Activated CD8-positive, alpha-beta memory T cell treated with anti-CD3 and anti-CD28 coated beads for 1 hour (primary cell): Measurements from ENCODE around the gene IPO4.

Experiments used
- DNase-seq, 2 donors: peaks; one replicate each; pipeline ENCODE4 v3.0.0-alpha.2; 2020; ENCODE audit warnings: low read depth in 1 of 2; ENCODE audit errors: extremely low read depth in 1 of 2

IPO4 gene

DNA sequence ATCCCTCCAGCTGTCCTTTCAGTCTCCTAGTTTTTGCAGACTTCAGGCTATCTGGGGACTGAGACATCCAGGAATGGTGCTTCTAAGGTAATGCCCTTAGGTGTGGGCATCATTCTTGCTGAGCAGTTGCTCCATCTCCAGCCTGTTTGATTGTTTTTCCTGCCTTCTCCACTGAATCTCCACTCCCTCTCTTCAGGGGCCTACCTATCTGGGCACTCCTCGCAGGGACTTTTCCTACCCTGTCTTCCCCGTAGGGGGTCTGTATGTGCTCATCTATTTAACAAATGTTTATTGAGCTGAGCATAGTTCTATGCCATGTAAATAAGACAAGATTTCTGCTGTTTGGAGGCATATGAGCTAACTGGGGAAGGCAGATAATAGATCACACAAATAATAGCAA is 55.6 kb downstream of the IPO4 start:
- DNase-seq, result no peak

DNA sequence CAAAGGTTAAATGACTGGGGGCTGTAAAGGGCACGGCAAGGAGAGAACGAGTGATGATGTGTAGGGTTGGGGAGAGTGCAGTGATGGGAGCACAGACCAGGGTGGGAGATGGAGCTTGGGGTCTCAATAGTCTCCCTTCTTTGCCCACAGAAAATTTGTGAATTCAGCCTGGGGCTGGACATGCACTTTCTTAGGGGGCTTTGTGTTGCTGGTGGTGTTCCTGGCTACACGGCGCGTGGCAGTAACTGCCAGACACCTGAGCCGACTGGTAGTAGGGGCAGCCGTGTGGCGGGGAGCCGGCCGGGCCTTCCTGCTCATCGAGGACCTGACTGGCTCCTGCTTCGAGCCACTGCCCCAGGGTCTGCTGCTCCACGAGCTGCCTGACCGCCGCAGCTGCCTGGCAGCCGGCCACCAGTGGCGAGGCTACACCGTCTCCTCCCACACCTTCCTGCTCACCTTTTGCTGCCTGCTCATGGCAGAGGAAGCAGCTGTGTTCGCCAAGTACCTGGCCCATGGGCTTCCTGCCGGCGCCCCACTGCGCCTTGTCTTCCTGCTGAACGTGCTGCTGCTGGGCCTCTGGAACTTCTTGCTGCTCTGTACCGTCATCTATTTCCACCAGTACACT is 56.4 kb downstream of the IPO4 start:
- no peak for DNase-seq

DNA sequence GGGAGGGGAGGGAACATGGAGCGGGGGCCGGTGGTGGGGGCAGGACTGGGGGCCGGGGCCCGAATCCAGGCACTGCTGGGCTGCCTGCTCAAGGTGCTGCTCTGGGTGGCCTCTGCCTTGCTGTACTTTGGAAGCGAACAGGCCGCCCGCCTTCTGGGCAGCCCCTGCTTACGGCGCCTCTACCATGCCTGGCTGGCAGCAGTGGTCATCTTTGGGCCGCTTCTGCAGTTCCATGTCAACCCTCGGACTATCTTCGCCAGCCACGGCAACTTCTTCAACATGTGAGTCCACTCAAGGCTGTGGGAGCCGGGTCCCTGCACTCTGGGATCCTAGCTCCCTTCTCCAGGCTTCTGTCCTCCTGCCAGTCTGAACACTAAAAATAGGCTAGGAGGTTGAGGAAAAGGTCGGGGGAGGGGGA is 57.1 kb downstream of the IPO4 start:
- no peak for DNase-seq

DNA sequence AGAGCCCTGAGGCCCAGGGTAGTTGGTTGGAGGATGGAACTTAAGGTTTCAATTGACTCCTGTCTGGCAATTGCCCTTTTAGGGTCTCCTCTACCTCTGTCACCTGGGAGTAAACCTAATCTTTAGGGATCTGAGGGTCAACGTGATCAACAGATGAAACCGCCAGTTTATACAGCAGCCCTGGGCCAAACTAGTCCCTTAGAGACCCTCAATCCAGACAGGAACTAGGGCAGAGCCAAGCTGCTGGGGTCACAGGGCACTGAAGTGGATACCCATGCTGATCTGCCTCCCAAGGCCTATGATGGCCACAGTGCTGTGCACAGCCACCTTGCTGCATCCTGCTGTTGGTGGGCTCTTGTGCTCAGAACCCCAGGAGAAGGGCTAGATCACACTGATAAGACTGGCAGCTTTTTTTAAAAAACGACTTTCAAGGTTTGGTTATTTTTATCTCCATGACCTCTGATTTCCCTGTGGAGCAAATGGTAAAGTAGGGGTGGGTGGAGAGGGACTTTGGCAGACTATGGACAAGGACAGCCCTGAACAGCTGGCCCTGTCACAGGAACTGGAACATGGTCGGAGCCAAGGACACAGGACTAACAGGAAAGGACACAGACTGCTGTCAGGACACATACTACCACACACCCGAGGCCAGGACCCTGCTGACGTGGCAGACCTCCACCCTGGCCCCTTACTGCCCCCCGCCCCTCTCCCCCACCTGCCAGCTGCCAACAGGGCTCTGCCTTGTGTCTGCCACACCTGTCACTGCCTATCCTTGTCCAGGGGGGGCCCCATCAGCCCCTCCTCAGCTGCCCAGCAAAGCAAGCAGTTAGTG is 57.7 kb downstream of the IPO4 start:
- DNase-seq, result no peak

DNA sequence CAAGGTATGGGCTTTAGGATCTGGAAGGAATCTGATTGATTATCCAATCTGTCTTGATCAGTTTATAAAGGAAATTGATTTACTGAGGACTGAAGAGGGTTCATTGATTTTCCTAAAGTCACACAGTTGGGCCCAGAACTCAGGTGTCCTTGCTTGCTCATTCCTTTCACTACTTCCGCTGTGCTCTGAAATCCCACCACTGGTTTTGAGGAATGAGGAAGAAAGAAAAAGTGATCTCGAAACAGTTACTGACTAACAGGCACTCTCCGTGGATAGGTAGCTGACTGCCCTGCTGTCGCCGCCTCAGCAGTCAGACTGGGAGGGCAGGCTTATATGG is 58.3 kb downstream of the IPO4 start, which contains the start of gene FITM1:
FITM1 (plus strand) TSS at position 280 of the 337 bp plus-strand sequence. CDS start 905 bp downstream, outside the sequence.
- DNase-seq, result no peak
